MM.1S (cell line): Measurements from ENCODE around the gene COPS9.

ENCODE experiments used
- EZH2 ChIP-seq: fragments of 300-600 bp; sonication (generic); optimal IDR thresholded peaks from 2 replicates; pipeline ENCODE3; 2017; ENCODE audit warnings: low read depth, mild to moderate bottlenecking, antibody characterized with exemption, low read length, mixed read lengths
- EZH2phosphoT487 ChIP-seq: fragments of 300-600 bp; sonication (generic); IDR thresholded peaks from 2 replicates; pipeline ENCODE4 v1.6.1; 2018; ENCODE audit warnings: antibody characterized with exemption, low read length
- TF ChIP-seq, protein P1 (sequence below): fragments of 300-600 bp; sonication (generic); IDR thresholded peaks from 2 replicates; pipeline ENCODE4 v1.5.1; 2016; ENCODE audit warnings: antibody characterized with exemption, low read length, mixed read lengths

DNA sequence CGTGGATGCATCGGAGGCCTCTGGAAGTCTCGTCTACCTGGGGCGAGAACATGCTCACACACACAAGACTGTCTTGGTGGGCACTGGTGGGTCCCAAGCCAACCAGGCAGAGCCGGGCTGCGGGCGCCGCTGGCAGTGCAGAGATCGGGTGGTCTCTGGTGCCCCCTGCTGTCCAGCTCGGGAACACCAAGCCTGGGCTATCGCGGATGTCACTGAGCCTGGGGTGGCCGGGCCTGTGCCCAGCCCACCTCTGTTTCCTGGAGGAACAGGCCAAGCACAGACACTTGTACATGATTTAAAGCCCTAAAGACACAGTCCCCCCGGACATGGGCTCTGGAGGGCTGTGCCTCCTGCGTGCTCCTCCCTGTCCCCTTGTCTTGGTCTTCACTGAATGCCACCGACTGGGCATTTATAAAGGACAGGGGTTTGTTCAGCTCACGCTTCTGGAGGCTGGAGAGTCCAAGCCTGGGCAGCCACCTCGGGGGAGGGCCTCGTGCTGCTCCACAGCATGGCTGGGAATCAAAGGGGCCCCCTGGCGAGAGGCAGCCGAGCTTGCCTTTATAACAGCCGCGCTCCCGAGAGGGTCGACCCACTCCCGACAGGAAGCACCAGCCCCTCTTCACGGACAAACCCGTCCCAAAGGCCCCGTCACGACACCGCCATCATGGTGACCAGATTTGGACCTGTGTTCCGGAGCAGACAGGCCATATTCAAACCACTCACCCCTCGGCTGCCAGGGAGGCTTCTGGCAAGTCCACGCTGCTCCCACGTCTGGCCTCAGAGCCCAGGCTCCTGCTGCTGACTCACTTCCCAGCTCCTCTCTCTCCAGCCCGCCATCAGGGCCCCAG, 7.9 kb upstream of the COPS9 start:
- TF ChIP-seq, protein P1, sequence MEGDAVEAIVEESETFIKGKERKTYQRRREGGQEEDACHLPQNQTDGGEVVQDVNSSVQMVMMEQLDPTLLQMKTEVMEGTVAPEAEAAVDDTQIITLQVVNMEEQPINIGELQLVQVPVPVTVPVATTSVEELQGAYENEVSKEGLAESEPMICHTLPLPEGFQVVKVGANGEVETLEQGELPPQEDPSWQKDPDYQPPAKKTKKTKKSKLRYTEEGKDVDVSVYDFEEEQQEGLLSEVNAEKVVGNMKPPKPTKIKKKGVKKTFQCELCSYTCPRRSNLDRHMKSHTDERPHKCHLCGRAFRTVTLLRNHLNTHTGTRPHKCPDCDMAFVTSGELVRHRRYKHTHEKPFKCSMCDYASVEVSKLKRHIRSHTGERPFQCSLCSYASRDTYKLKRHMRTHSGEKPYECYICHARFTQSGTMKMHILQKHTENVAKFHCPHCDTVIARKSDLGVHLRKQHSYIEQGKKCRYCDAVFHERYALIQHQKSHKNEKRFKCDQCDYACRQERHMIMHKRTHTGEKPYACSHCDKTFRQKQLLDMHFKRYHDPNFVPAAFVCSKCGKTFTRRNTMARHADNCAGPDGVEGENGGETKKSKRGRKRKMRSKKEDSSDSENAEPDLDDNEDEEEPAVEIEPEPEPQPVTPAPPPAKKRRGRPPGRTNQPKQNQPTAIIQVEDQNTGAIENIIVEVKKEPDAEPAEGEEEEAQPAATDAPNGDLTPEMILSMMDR: peak; percentile 76
- TF ChIP-seq EZH2 (no peak), EZH2phosphoT487 (no peak)
